HG03354 (cell line): ENCODE measurements around the gene TGFBR3L.
"Not testable (repeated sequence)": the region's sequence is repeated elsewhere in the genome, so short reads cannot be mapped to it uniquely, and the experiment has no call there.

ENCODE experiments used
- ATAC-seq: cut with Tn5 transposase; IDR thresholded peaks from one replicate; pipeline ENCODE4 v1.9.1; 2021; ENCODE audit warnings: mild to moderate bottlenecking; ENCODE audit not compliant: unreplicated experiment, poor library complexity, severe bottlenecking

Gene TGFBR3L

GRCh38 chr19:7915250-7916102 is 846 bp downstream of the TGFBR3L start:
- no peak for ATAC-seq

GRCh38 chr19:7916103-7916954 is 1.7 kb downstream of the TGFBR3L start:
- ATAC-seq: no peak

- no peak for ATAC-seq
Observed at GRCh38 chr19:7916955-7917266, 2.3 kb downstream of the TGFBR3L start.

- ATAC-seq: no peak
Observed at GRCh38 chr19:7917267-7918061, 2.8 kb downstream of the TGFBR3L start.

GRCh38 chr19:7918062-7918614 is 3.5 kb downstream of the TGFBR3L start:
- ATAC-seq: not testable (repeated sequence)

GRCh38 chr19:7918615-7919421 is 4.2 kb downstream of the TGFBR3L start:
- ATAC-seq: no peak

- ATAC-seq: peak; percentile 68
Observed at GRCh38 chr19:7919610-7920518, 5.2 kb downstream of the TGFBR3L start, which contains the start of gene SNAPC2. Gene SNAPC2, plus strand, starts transcription at chr19:7920338. Its CDS starts 29 bp downstream, at chr19:7920367.

- peak; percentile 39 for ATAC-seq
Observed at GRCh38 chr19:7920519-7921301, 6.1 kb downstream of the TGFBR3L start.

- no peak for ATAC-seq
Observed at GRCh38 chr19:7921302-7921966, 6.8 kb downstream of the TGFBR3L start.

- ATAC-seq: no peak
Observed at GRCh38 chr19:7921967-7922835, 7.6 kb downstream of the TGFBR3L start.

- ATAC-seq: no peak
Observed at GRCh38 chr19:7922836-7923195, 8.2 kb downstream of the TGFBR3L start.

GRCh38 chr19:7923295-7924191 is 8.9 kb downstream of the TGFBR3L start:
- no peak for ATAC-seq

GRCh38 chr19:7924241-7924640 is 9.6 kb downstream of the TGFBR3L start:
- ATAC-seq: no peak

GRCh38 chr19:7924651-7925170 is 10.1 kb downstream of the TGFBR3L start:
- ATAC-seq: no peak
